Panc1 (cell line): Measurements from ENCODE around the gene ANKRD33B.

Experiments used
- POLR2AphosphoS5 ChIP-seq: IDR thresholded peaks from 2 replicates; pipeline ENCODE4 v1.6.1; 2012; ENCODE audit warnings: mild to moderate bottlenecking, low read depth, low read length, moderate library complexity
- SIN3A ChIP-seq: IDR thresholded peaks from 2 replicates; pipeline ENCODE4 v1.6.1; 2012; ENCODE audit warnings: low read depth, mild to moderate bottlenecking, low read length, moderate library complexity, borderline replicate concordance; ENCODE audit not compliant: insufficient read depth
- TCF7L2 ChIP-seq: IDR thresholded peaks from 2 replicates; pipeline ENCODE4 v1.6.1; 2011; ENCODE audit warnings: mild to moderate bottlenecking, low read depth, low read length, inconsistent platforms
- TF ChIP-seq, protein P1 (sequence below): fragments of 450-650 bp; IDR thresholded peaks from 2 replicates; pipeline ENCODE4 v1.5.1; 2017; ENCODE audit warnings: mild to moderate bottlenecking
- TF ChIP-seq, protein P2 (sequence below), 2 experiments: IDR thresholded peaks; 2 replicates each; pipeline ENCODE4 v1.6.1; 2011 to 2012; ENCODE audit warnings: low read depth in 2 of 2, control low read depth in 1 of 2, low read length in 1 of 2, mild to moderate bottlenecking in 1 of 2, moderate library complexity in 1 of 2; ENCODE audit not compliant: insufficient read depth in 1 of 2

DNA sequence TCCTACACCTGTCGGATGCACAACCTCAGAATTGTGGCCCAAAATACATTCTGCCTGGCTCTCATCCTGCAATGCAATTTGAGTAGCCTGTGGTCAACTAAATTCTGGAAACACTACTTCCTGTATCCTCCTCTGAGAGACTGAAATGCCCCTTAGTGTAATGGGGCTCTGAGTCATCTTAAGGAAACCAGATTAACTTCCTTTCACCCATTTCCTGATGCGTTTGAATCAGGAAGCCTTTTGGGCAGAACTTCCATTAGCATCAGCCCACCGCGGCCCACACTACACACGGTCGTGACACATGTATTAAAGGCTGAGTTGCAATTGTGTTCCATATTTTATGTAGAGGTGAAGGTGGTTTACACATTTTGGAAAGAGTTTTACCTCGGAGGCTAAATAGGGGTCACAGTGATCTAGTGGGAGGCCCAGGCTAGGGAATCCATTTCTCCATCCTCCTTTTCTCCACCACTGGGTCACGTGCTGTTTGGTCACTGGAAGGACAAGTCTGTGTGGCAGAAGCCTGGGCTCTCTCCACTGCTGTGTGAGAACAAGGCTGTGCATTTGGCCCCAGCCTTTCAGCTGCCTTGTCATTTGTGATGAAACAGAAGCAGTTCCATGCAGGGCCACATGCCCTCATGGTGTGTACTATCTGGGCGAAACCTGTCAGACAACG, 141.2 kb downstream of the ANKRD33B start:
- TF ChIP-seq, protein P1, sequence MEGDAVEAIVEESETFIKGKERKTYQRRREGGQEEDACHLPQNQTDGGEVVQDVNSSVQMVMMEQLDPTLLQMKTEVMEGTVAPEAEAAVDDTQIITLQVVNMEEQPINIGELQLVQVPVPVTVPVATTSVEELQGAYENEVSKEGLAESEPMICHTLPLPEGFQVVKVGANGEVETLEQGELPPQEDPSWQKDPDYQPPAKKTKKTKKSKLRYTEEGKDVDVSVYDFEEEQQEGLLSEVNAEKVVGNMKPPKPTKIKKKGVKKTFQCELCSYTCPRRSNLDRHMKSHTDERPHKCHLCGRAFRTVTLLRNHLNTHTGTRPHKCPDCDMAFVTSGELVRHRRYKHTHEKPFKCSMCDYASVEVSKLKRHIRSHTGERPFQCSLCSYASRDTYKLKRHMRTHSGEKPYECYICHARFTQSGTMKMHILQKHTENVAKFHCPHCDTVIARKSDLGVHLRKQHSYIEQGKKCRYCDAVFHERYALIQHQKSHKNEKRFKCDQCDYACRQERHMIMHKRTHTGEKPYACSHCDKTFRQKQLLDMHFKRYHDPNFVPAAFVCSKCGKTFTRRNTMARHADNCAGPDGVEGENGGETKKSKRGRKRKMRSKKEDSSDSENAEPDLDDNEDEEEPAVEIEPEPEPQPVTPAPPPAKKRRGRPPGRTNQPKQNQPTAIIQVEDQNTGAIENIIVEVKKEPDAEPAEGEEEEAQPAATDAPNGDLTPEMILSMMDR: no peak
- TF ChIP-seq POLR2AphosphoS5 (no peak), SIN3A (no peak), TCF7L2 (no peak)
- TF ChIP-seq, protein P2, sequence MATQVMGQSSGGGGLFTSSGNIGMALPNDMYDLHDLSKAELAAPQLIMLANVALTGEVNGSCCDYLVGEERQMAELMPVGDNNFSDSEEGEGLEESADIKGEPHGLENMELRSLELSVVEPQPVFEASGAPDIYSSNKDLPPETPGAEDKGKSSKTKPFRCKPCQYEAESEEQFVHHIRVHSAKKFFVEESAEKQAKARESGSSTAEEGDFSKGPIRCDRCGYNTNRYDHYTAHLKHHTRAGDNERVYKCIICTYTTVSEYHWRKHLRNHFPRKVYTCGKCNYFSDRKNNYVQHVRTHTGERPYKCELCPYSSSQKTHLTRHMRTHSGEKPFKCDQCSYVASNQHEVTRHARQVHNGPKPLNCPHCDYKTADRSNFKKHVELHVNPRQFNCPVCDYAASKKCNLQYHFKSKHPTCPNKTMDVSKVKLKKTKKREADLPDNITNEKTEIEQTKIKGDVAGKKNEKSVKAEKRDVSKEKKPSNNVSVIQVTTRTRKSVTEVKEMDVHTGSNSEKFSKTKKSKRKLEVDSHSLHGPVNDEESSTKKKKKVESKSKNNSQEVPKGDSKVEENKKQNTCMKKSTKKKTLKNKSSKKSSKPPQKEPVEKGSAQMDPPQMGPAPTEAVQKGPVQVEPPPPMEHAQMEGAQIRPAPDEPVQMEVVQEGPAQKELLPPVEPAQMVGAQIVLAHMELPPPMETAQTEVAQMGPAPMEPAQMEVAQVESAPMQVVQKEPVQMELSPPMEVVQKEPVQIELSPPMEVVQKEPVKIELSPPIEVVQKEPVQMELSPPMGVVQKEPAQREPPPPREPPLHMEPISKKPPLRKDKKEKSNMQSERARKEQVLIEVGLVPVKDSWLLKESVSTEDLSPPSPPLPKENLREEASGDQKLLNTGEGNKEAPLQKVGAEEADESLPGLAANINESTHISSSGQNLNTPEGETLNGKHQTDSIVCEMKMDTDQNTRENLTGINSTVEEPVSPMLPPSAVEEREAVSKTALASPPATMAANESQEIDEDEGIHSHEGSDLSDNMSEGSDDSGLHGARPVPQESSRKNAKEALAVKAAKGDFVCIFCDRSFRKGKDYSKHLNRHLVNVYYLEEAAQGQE (IDR thresholded peaks at IDR 0.05; ENCODE audit: insufficient read depth in 1 of 2, low read depth in 2 of 2, low read length in 1 of 2): no peak
